GM20000 (cell line): Measurements from ENCODE around the gene CCBE1.

Experiments
- DNase-seq: peaks from one replicate; pipeline ENCODE4 v3.0.0; 2012; ENCODE audit warnings: low spot score
- CTCF ChIP-seq: IDR thresholded peaks from 2 replicates; pipeline ENCODE4 v1.5.1; 2012; ENCODE audit warnings: mild to moderate bottlenecking, control low read depth; ENCODE audit errors: extremely low read depth, missing control alignments

The CCBE1 gene

GRCh38 chr18:59736061-59736460 lies 38.8 kb upstream of the CCBE1 start:
- DNase-seq = no peak
- TF ChIP-seq CTCF = no peak

GRCh38 chr18:59735269-59735860 lies 38.1 kb upstream of the CCBE1 start:
- no peak for DNase-seq
- no peak for TF ChIP-seq CTCF

GRCh38 chr18:59733421-59733820 lies 36.2 kb upstream of the CCBE1 start:
- DNase-seq = no peak
- TF ChIP-seq CTCF = no peak

- no peak for DNase-seq
- no peak for TF ChIP-seq CTCF
Observed at GRCh38 chr18:59730896-59731295, 33.7 kb upstream of the CCBE1 start.

- no peak for TF ChIP-seq CTCF
- no peak for DNase-seq
Observed at GRCh38 chr18:59729781-59730180, 32.6 kb upstream of the CCBE1 start.

- DNase-seq = no peak
- no peak for TF ChIP-seq CTCF
Observed at GRCh38 chr18:59728816-59729215, 31.6 kb upstream of the CCBE1 start.

GRCh38 chr18:59725142-59725541 lies 27.9 kb upstream of the CCBE1 start:
- DNase-seq = no peak
- TF ChIP-seq CTCF = no peak

GRCh38 chr18:59724103-59724502 lies 26.9 kb upstream of the CCBE1 start:
- TF ChIP-seq CTCF = no peak
- DNase-seq = no peak
